GM19372 (cell line): ENCODE data around the gene FRMPD1.

Experiments
- ATAC-seq: cut with Tn5 transposase; IDR thresholded peaks from one replicate; pipeline ENCODE4 v1.9.1; 2021; ENCODE audit warnings: mild to moderate bottlenecking, low read depth, moderate library complexity; ENCODE audit not compliant: unreplicated experiment

FRMPD1 gene

GRCh38 chr9:37769995-37770394 is 119.2 kb downstream of the FRMPD1 start:
- ATAC-seq: no peak

GRCh38 chr9:37775216-37775919 is 124.6 kb downstream of the FRMPD1 start:
- ATAC-seq: no peak

GRCh38 chr9:37776328-37776727 is 125.6 kb downstream of the FRMPD1 start:
- no peak for ATAC-seq

GRCh38 chr9:37778534-37778933 is 127.8 kb downstream of the FRMPD1 start:
- no peak for ATAC-seq

- no peak for ATAC-seq
Measured at GRCh38 chr9:37784291-37784615, 133.5 kb downstream of the FRMPD1 start.

- peak; percentile 88 for ATAC-seq
Measured at GRCh38 chr9:37784616-37785483, 134.1 kb downstream of the FRMPD1 start, which contains the start of gene EXOSC3. TSS of gene EXOSC3 (minus strand) at chr9:37785064. CDS start at chr9:37785044, 20 bp downstream.

GRCh38 chr9:37787059-37787458 is 136.3 kb downstream of the FRMPD1 start:
- ATAC-seq: no peak

GRCh38 chr9:37788332-37788731 is 137.6 kb downstream of the FRMPD1 start:
- ATAC-seq: no peak

- ATAC-seq: no peak
Measured at GRCh38 chr9:37790096-37790495, 139.3 kb downstream of the FRMPD1 start.

- ATAC-seq: no peak
Measured at GRCh38 chr9:37792122-37792521, 141.4 kb downstream of the FRMPD1 start.

- ATAC-seq: no peak
Measured at GRCh38 chr9:37796232-37796631, 145.5 kb downstream of the FRMPD1 start.
